ENCODE results near the gene DNAH8.

DNAH8 gene

GRCh38 chr6:38773338-38773737, 58.2 kb downstream of the DNAH8 start:
- Histone ChIP-seq H3K36me3 (replicated peaks; ENCODE audit: low read depth, low read length) (peaks cover 5% of the 10 kb centered on the region), H4K20me1 (ENCODE audit: insufficient read depth, low read length) (no peaks in the 10 kb centered on the region), H3K9me3 (ENCODE audit: insufficient read depth, low read length) (no peaks in the 10 kb centered on the region), H3K79me2 (ENCODE audit: low read length) (no peaks in the 10 kb centered on the region), H3K9ac (ENCODE audit: low read length) (no peak overlapping the region), H2AFZ (ENCODE audit: low read depth, low read length) (no peak overlapping the region), H3K27me3 (ENCODE audit: low read depth, low read length) (no peaks in the 10 kb centered on the region), H3K27ac (ENCODE audit: low read length) (no peak overlapping the region), H3K4me3 (ENCODE audit: low read length) (no peak overlapping the region), H3K4me2 (ENCODE audit: low read length) (peak overlapping the region; percentile 70; the same call in 1 of the 2 replicates), H3K4me1 (ENCODE audit: low read length) (peaks cover 49% of the 10 kb centered on the region)
- TF ChIP-seq, protein P1, sequence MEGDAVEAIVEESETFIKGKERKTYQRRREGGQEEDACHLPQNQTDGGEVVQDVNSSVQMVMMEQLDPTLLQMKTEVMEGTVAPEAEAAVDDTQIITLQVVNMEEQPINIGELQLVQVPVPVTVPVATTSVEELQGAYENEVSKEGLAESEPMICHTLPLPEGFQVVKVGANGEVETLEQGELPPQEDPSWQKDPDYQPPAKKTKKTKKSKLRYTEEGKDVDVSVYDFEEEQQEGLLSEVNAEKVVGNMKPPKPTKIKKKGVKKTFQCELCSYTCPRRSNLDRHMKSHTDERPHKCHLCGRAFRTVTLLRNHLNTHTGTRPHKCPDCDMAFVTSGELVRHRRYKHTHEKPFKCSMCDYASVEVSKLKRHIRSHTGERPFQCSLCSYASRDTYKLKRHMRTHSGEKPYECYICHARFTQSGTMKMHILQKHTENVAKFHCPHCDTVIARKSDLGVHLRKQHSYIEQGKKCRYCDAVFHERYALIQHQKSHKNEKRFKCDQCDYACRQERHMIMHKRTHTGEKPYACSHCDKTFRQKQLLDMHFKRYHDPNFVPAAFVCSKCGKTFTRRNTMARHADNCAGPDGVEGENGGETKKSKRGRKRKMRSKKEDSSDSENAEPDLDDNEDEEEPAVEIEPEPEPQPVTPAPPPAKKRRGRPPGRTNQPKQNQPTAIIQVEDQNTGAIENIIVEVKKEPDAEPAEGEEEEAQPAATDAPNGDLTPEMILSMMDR (IDR thresholded peaks at IDR 0.05; ENCODE audit: low read depth, low read length): peak; percentile 67
- no peak for TF ChIP-seq EZH2phosphoT487 (IDR thresholded peaks at IDR 0.05; ENCODE audit: low read depth)

DNA sequence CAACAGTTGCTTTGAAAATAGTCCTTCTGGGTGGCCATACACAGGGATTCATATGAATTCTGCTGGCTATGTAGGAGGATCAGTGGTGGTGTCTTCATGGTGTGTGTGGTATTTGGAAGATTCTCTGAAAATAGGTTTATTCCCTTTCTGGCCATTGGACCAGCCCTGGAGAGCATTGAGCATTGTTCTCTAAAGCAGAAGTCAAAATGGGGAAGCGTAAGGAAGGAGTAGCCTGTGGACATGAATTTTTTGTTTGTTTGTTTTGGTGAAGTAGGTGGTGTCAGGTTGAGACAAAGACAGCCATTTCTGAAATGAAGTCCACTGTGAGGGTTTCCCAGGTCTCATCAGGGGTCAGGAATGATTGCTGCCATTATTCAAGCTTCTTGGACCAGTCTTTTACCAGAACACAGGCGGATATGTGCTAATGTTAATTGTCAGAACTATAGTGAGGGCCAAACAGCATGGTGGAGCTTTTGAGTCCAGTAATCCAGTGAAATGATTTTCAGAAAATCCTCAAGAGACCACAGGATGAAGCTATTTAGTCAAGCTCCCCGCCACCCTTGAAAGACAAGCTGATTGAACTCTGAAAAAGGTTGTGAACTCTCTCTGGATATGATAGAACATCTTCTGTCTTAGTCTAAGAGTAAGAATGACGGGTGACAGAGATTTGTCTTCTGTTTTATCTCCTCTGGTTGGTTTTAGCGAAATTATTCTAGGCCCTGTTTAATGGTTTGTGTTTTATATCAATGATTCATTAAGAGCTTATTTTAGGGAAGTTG, 60.0 kb downstream of the DNAH8 start:
- Histone ChIP-seq H3K4me2 (ENCODE audit: low read length) (peak overlapping the region; percentile 70), H3K27ac (ENCODE audit: low read length) (peak overlapping the region; percentile 89)

GRCh38 chr6:38775870-38776269, 60.8 kb downstream of the DNAH8 start:
- Histone ChIP-seq H4K20me1 (ENCODE audit: insufficient read depth, low read length) (no peaks in the 10 kb centered on the region), H3K36me3 (replicated peaks; ENCODE audit: low read depth, low read length) (peaks cover 5% of the 10 kb centered on the region), H3K27ac (ENCODE audit: low read length) (peak overlapping the region; percentile 89), H3K4me1 (ENCODE audit: low read length) (peaks cover 36% of the 10 kb centered on the region), H3K4me2 (ENCODE audit: low read length) (peak overlapping the region; percentile 70), H3K9ac (ENCODE audit: low read length) (peak overlapping the region; percentile 42), H2AFZ (ENCODE audit: low read depth, low read length) (peak overlapping the region; percentile 62; the same call in 1 of the 2 replicates), H3K27me3 (ENCODE audit: low read depth, low read length) (no peaks in the 10 kb centered on the region), H3K9me3 (ENCODE audit: insufficient read depth, low read length) (no peaks in the 10 kb centered on the region), H3K79me2 (ENCODE audit: low read length) (no peaks in the 10 kb centered on the region), H3K4me3 (ENCODE audit: low read length) (peak overlapping the region; percentile 34)
- no peak for TF ChIP-seq EZH2phosphoT487 (IDR thresholded peaks at IDR 0.05; ENCODE audit: low read depth)
- TF ChIP-seq, protein P1 (IDR thresholded peaks at IDR 0.05; ENCODE audit: low read depth, low read length): no peak

More for the DNA sequence above, 60.0 kb downstream of the DNAH8 start:
- TF ChIP-seq, protein P1 (IDR thresholded peaks at IDR 0.05; ENCODE audit: low read depth, low read length): no peak
- no peak for TF ChIP-seq EZH2phosphoT487 (IDR thresholded peaks at IDR 0.05; ENCODE audit: low read depth)
- Histone ChIP-seq H3K27me3 (ENCODE audit: low read depth, low read length) (no peaks in the 10 kb centered on the region), H3K36me3 (replicated peaks; ENCODE audit: low read depth, low read length) (peaks cover 5% of the 10 kb centered on the region), H3K4me3 (ENCODE audit: low read length) (peak overlapping the region; percentile 34), H2AFZ (ENCODE audit: low read depth, low read length) (peak overlapping the region; percentile 62), H3K9ac (ENCODE audit: low read length) (peak overlapping the region; percentile 42), H4K20me1 (ENCODE audit: insufficient read depth, low read length) (no peaks in the 10 kb centered on the region), H3K4me1 (ENCODE audit: low read length) (peaks cover 36% of the 10 kb centered on the region), H3K79me2 (ENCODE audit: low read length) (no peaks in the 10 kb centered on the region), H3K9me3 (ENCODE audit: insufficient read depth, low read length) (no peaks in the 10 kb centered on the region)

- Histone ChIP-seq H3K4me1 (ENCODE audit: low read length) (peaks cover 36% of the 10 kb centered on the region), H2AFZ (ENCODE audit: low read depth, low read length) (no peak overlapping the region), H3K9me3 (ENCODE audit: insufficient read depth, low read length) (no peaks in the 10 kb centered on the region), H3K4me3 (ENCODE audit: low read length) (no peak overlapping the region), H3K36me3 (replicated peaks; ENCODE audit: low read depth, low read length) (peaks cover 5% of the 10 kb centered on the region), H4K20me1 (ENCODE audit: insufficient read depth, low read length) (no peaks in the 10 kb centered on the region), H3K27me3 (ENCODE audit: low read depth, low read length) (no peaks in the 10 kb centered on the region), H3K79me2 (ENCODE audit: low read length) (no peaks in the 10 kb centered on the region), H3K4me2 (ENCODE audit: low read length) (no peak overlapping the region), H3K27ac (ENCODE audit: low read length) (peak overlapping the region; percentile 89), H3K9ac (ENCODE audit: low read length) (no peak overlapping the region)
- TF ChIP-seq, protein P1 (IDR thresholded peaks at IDR 0.05; ENCODE audit: low read depth, low read length): no peak
- no peak for TF ChIP-seq EZH2phosphoT487 (IDR thresholded peaks at IDR 0.05; ENCODE audit: low read depth)
Measured at GRCh38 chr6:38776515-38776914, 61.4 kb downstream of the DNAH8 start.

All from OCI-LY3 (cell line).